HTR-8/SVneo (cell line): ENCODE results near the gene PCNX2.
"Not testable (repeated sequence)": the region's sequence is repeated elsewhere in the genome, so short reads cannot be mapped to it uniquely, and the experiment has no call there.

Source experiments
- DNase-seq: peaks from one replicate; pipeline ENCODE4 v3.0.0; 2011; ENCODE audit warnings: low spot score, mixed read lengths; ENCODE audit not compliant: insufficient read length
- FAIRE-seq: peaks from 2 replicates; lab custom pipeline; 2011; peaks lifted over from hg19 to GRCh38; lab: Jason Lieb, UNC

PCNX2 gene

DNA sequence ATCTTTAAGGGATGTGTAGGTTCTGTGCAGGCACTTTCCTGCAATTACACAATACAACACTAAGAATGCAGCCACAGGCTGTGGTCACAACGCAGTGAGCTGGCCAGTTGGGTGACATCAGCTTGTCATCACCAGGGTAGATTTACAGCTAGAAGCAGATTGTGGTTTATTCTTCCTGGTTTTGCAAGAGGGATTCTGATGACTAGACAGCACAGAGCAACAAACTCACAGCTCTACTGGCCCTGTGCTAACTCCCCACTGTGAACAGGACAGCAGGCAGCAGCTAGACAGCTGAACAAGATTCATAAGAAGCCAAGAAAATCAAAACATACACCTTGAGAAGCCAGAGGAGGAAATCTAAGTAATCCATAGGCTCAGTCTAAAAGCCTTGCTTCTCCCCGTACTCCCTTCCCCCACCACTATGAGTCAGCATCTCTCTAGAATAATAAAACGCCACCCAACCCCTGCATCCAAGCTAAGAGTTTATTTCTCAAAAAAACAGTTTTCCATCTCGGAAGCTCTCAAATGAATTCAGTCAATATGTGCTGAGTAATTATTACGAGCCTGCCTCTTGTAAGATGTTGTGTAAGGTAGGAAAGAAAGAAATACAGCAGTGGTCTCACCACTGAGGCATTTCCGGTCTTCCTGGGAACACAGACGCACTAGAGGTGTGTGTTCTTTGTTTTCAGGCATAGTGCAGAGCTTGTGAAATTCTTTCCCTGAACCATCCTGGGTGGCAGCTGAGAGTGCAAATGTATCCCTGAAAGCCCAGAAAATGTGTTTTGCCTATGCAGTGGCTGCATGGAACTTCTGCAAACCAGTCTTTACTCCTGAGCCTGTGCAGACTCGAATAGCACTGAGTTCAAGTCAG lies 182.3 kb downstream of the PCNX2 start:
- FAIRE-seq (peak; percentile 99), DNase-seq (peak; percentile 80)

DNA sequence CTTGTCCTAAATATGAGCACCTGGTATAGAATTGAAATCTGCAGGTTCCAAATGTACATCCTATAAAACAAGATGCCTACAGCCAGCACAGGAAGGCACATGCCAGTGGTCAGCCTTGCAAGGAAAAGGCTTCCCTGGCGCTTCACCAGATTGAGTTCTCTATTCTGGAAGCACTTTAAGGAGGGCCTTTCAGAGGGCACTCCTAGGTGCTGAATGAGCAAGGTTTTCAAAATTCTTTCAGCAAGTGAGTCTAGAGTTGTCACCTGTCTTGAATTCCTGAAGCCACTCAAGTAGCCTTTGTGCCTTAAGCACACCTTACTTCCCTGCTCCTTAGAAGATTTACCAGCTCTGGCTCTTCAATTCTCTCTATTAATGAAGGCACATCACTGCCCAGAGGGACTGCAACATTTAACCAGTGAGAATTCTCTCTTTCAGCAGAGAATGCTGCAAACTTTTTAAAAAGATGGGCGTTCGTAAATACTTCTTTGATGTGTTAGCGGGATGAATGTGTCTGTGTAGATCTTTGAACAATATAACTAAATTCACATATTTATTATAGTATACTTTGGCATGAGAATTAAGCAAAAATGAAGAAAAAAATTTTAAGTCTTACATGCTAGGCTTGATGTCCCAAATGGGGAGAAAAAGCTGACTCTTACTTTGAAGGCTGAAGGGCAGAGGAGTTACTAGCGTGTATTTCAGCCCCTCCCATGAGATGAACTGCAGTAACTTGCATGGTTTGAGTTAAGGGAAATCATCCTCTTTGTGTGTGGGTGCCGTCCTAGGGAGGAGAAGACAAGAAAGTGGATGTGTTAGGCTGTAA lies 183.1 kb downstream of the PCNX2 start:
- DNase-seq, result no peak
- FAIRE-seq, result no peak

DNA sequence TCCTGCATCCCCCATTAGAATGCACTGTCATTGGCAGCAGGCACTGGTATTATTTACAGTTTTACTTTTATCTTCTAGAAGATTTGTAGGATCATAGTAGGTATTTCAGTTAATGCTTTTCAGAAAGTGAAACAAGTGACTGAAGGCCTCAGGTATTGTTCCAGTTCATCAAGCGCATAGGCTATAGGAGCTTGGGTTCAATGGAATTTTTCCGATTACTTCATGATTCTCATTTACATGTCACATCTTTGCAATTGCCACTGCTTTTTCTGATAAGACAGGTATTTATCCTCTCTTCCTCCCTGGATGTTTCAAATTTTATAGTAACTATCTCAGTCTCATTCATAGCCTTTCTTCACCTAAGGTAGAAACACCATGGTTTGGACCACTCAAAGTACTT lies 183.8 kb downstream of the PCNX2 start:
- DNase-seq, result no peak
- FAIRE-seq, result no peak

DNA sequence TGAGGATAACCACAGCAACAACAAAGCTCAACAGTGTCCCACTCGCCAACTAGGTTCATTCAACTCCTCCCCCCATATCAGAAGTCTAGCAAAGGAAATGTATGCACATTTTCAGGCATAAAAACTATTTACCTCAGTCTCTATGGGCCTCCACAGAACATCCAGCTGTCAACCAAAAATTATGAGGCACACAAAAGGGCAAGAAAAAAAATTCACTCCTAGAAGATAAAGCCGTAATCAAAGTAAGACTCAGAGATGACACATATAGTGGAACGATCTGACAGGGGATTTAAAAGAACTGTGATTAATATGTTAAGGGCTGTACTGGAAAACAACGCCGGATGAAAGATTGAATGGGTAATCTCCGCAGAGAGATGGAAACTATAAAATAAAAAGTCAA lies 186.4 kb downstream of the PCNX2 start:
- FAIRE-seq (no peak), DNase-seq (peak; percentile 40)

DNA sequence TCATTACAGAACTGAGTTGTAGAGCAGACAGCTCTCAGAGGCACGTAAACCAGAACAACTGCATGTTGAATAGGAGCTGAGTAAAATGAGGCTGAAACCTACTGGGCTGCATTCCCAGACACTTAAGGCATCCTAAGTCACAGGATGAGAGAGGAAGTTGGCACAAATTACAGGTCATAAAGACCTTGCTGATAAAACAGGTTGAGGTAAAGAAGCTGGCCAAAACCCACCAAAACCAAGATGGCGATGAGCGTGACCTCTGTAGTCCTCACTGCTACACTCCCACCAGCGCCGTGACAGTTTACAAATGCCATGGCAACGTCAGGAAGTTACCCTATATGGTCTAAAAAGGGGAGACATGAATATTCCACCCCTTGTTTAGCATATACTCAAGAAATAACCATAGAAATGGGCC lies 187.8 kb downstream of the PCNX2 start:
- not testable (repeated sequence) for FAIRE-seq, DNase-seq

DNA sequence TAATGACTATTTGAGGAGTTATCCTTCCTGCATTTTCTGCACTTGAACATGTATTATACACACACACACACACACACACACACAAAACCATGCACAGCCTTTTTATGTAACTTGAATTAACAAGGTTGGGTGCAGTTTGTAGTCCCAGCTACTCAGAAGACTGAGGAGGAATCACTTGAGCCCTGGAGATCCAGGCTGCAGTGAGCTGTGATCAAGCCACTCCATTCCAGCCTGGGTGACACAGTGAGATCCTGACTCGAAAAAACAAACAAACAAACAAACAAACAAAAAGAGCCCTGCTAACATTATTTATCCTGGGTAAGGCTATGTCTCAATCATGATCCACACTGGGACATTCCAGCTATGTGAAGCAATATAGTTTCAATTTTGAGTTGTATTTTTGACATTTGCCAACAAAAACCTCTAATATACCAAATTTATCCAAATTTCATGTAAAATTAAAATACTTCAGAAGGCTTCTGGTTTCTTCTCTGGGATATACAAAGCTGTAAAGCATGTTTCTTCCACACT lies 188.3 kb downstream of the PCNX2 start:
- no peak for FAIRE-seq
- no peak for DNase-seq

DNA sequence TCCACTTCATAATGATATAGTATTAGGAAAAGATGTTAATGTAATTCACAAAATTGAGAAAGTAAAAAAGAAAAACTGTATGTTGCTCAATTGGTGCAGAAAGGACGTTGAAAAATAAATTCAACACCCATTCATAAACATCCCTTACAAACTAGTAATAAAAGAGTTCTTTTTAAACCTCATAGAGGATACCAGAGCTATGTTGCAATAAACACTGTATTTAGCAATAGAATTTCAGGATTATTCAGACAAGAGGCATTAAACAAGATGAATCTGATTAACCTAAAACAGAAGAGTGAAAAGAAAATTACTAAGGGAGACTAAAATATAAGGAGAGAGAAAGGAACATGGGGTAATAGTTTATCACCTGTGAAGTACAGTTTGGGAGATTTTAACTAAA lies 190.3 kb downstream of the PCNX2 start:
- no peak for FAIRE-seq

DNA sequence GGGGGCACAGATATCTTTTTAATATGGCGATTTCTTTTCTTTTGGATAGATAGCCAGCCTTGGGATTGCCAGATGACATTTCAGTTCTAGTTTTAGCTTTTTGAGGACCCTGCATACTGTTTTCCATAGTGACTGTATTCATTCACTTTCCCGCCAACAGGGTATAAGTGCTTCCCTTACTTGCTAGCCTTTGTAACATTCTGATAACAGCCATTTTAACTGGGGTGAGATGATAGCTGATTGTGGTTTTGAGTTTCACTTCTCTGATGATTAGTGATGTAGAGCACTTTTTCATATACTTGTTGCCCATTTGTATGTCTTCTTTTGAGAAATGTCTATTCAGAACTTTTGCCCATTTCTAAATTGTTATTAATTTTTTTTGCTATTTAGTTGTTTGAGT lies 193.2 kb downstream of the PCNX2 start:
- FAIRE-seq, result no peak
- DNase-seq, result no peak

More for the DNA sequence above, 190.3 kb downstream of the PCNX2 start:
- DNase-seq, result no peak

DNA sequence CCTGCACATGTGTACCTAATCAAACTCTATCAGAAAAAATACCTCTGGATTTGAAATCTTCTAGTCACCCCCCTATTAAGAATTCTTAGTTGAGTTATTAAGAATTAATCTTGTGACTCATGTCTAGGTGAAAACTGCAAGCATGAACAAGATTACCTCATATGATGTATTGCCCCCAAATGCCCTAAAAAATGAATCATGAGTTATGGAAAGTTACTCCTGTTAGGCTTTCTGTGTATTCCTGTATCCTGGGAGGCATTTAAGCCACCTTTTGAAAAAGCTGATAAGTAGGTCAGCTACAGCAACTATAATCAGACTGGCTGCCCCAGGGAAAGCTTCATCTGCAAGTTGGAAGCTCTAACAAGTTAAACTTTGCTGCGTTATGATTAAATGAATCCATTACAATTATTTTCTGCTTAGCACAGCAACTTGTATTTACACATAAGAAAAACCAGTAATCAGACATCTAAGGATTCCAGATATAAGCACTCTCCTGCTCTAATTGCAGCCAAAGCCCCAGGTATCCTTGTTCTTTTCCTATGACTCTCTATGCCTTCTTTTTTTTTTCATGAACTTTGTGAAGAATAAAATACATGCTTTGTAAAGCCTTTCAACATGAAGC lies 197.5 kb downstream of the PCNX2 start:
- DNase-seq (no peak), FAIRE-seq (no peak)

DNA sequence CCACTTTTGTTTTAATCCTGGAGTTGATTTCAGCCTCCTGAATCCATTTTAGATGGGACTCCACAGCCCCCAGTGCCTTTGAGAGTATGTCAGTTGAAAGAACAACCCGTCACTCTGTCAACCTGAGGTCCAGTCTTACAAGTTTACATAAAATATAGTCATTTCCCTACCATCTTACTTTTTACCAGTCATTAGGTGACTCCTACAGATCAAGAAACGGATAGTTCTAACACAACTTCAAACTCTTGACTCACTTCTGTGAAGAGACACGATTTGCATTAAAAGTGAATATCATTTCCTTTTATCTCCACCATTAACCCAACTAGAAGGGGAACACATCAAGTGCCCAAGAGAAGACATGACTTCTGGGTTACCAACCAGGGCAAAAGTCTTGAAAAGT lies 198.0 kb downstream of the PCNX2 start:
- FAIRE-seq (no peak), DNase-seq (no peak)

DNA sequence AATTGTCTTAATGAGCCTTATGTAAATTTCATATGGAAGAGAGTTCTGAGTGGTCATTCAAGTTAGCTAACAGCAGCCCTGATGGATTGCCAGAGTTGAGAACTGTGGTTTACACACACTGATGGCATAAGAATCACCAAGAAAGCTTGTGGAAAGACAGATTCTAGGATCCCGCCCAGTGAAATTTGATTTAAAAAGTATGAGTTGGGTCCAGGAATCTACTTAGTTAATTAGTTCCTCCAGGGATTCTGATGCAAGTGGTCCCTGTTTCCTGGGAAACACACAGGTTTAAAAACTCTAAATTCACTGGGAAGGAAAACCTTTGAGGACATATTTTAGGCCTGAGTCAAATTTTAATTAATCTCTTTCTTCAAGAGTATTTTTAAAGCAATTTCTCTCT lies 200.8 kb downstream of the PCNX2 start:
- DNase-seq, result no peak
- no peak for FAIRE-seq

DNA sequence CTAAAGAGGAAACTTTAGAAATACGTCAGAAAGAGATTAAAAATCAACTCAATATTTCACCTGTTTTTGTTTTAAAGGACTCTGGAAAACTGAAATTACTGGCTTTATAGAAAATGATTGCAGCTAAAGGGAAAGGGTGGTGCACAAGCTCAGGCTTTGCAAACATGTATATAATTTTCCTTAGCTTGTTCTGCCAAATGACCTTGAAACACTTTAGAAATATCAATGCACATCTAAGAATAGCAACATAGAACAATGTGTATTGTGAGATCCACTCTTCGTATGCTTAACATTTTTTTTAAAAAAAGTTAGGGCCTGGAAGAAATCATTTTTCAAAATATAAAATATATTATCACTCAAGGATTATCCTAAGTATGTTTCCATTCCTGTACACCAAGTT lies 201.3 kb downstream of the PCNX2 start:
- DNase-seq (no peak), FAIRE-seq (no peak)

DNA sequence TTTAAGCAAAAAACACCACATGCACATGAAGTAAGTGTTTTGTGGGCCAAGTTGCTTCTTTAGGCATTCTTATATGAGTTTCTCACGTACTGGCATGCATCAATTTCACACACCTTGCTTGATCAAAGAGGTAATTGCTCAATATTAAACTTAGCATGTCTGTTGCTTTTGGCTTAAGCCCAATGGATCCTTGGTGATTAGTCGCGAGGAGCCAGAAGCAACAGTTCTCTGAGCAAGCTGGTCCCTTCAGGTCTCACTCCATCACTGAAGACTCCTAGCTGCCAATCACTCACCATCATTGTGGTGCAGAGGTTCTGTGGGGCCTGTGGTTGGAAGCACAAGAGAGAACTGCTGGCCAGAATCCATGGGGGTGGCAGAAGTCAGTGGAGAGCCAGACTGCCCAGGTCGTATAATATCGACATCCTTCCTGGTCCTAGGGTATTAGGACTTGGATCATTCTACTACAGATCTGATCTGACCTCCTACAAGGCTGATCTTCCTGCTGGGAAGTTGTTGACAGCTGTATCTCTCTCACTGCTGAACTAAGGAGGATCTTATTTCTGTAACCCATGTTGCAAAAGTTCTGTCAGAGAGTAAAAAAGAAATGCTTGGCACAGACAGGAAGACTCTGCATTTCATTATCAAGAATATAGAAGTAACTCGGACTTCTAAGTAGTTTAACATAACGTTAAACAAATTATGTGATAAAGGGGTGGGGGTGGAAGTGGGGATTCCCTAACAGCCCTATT lies 204.6 kb downstream of the PCNX2 start:
- DNase-seq, result no peak
- FAIRE-seq, result no peak

DNA sequence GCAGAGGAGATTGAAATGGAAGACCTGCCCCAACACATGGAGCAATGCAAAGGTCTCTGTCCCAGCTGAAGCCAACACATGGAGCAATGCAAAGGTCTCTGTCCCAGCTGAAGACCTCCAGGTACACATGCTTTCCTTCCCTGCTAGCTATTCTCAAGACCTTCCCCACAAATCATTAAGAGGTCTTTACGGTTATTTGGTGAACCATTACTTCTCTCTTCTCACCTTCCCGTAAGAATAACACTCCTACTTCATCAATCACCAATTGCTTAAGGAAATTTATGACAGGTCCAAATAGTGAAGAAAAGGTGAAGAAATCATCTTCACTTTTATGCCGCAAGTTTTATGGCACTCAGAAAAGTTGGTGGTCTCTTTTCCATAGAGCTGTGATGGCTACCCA lies 206.3 kb downstream of the PCNX2 start:
- FAIRE-seq, result no peak

DNA sequence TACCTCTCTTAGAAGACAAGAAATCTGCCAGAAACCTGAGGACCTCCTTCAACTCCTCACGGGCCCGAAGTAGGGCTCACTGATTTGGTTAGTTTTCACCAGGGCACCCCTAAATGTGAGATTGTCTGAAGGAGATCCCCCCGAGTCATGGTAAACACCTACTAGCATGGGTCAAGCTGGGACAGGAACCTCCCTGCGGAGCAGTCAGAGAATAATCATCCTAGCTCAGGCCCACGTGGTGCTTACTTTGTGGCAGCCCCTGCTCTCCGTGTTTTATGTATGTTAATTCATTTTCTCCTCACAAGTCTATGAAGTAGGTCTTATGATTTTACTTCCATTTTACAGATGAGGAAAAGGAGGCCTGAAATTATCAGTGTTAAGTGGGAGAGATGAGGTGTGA lies 206.9 kb downstream of the PCNX2 start:
- DNase-seq, result no peak
- no peak for FAIRE-seq

More for the DNA sequence above, 206.3 kb downstream of the PCNX2 start:
- no peak for DNase-seq

DNA sequence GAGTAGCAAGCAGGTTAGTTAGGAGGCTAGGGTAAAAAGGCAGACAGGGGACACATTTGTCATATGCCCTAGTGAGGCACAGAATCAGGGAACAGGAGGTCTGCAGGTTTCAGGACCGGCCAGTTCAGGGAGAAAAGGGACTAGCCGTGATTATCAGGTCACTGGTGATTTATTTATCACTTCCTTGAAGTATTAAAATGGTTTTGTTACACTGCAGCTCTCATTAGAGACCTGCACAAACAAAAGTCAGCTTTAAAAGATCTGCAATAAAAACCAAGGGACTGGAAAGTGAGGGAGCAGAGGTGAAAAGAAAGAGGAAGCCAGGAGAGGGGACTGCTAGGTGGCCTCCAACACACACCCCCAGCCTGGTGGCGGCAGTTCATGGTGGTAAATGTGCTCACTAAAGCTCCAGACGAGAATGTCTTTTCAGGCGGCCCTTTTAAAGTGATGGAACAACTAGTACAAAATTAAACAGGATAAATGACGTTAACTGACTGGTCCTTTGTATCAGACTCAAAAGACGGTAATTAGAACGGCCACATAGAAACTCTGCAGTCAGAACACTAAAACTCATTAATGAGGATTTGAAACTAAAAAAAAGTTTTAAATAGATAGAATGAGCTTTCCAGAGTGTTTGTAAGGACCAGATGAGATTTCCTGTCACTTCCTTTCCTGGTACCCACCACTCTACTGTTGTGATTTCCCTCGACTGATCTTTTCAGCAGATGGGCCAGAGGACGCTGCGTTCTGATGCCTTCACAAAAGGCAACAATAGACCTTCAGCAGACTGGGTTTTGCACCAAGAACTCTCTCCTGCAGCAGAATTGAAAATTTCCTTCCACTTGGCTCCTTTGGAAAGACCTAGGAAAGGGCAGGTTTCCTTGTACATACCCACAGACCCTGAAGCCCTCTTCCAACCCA lies 208.3 kb downstream of the PCNX2 start:
- FAIRE-seq, result no peak
- DNase-seq, result no peak

DNA sequence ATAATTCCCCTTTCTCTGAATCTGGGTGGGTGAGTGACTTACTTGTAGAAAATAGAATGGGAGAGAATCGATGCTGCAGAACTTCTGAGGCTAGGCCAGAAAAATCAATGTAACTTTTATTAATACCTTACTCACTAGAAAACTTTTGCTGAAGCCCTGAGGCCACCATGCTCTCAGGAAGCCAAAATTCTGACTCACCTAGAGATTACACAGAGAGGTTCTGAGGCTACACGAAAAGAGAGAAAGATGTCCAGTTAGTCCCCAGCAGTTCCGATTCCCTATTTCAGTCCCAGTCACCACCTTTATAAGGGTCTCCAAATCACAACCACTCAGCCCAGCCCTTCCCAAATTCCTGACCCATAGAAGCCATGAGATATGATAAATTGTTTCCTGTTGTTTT lies 210.0 kb downstream of the PCNX2 start:
- DNase-seq (no peak), FAIRE-seq (no peak)

DNA sequence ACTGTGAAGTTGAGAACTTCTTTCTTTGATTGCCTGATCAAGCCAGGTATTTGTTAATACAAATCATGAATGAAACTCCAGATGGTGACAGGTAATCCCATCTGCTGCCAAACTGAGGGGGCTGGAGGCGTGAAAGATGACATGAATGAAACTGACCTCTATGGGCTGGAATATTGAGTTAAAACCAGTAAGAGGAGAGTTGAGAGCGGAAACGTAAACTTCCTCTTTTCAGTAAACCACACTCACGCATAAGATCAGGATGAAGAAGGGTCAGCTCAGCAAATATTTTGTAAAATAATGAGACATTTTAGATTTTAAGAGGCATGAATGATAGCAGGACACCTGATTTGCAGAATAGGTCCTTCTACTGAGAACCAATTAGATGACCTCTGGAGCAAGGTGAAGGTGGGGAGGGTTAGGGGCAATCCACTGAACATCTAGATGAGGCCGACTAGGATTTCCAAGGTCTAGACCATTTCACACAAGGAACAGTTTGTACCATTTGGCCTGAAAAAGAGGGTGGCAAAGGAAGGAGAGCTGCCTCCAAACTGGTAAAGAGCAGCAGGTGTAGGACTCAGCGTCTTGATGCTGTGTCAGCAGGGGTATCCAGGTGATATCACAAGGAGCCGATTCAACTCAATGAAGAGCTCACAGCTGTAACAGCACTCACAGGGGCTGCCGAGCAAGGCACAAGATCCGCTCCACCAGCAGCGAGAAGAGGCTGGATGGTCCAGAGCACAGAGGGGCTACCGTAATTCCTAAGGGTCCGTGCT lies 212.6 kb downstream of the PCNX2 start:
- FAIRE-seq, result no peak
- DNase-seq, result no peak
